ENCODE data around the gene CFAP119. TPM values are rescaled to one million over a fixed set of nuclear protein-coding genes. Genes with fewer than 3 reads are reported as not detected.

Gene CFAP119
- total and polyA plus RNA-seq, 2 of the 8 experiments (the other 6 are each of a cell fraction or from before 2014, with no cell fraction given) = 5.6 to 6.0 TPM

DNA sequence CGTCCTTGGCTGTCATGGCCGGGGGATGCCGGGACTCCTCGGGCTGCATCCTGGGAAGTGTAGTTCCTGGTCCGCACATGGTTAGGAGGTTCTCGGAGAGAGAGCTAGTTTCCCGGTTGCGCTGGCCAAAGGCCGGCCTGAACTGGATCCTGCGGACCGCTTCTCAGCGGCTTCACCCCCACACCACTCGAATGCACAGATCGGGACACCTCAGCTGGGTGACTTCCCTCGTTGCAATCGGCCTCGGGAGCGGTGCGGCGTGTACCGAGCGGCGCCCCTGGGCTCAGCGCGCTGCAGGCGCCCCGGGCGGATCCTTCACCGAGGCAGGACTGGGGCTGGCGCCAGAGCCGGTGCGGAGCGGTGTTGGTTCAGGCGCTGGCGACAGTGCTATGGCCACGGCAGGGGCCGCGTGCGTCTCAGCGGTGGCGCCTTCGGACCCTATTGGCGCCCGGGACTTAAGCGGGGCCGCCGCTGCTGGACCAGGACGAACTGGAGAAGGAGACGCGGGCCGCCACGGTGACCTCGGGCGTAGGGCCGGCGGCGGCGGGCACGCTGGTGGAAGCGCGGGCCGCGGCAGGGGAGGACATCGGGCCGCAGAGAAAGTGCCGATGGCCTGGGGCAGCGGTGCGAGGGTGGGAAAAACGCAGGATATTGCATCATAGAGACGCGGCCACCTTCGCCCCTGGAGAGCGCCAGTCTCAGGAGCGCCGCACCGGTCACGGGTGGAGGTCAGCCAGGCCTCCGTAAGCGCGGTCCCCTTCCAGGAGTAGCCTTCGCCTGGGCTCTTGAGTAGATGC lies 13.7 kb upstream of the CFAP119 start:
- Histone ChIP-seq H4K5ac (ENCODE audit: insufficient read length, low read depth, low read length) (peak overlapping the region; percentile 59), H3K9ac (replicated peaks in 1 of 4; ENCODE audit: extremely low read depth in 1 of 4, low read depth in 3 of 4, low read length in 3 of 4) (peak overlapping the region; percentile 87 to 99 (median 94)), H4K8ac (ENCODE audit: extremely low read depth, insufficient read depth, low read length) (peak overlapping the region; percentile 99), H3K9me3 (ENCODE audit: insufficient read depth in 2 of 2, low read depth in 1 of 2, low read length in 1 of 2) (no peaks in the 10 kb centered on the region), H2BK12ac (ENCODE audit: low read depth, low read length) (peak overlapping the region; percentile 68; the same call in 1 of the 2 replicates), H3K4ac (replicated peaks; ENCODE audit: insufficient read length, low read depth, low read length) (peak overlapping the region; percentile 2), H3K27ac (ENCODE audit: low read depth, low read length) (peak overlapping the region; percentile 89), H3K36me3 (ENCODE audit: control insufficient read depth in 2 of 4, insufficient read depth in 4 of 4, low read length in 3 of 4) (peaks cover 12 to 30% (median 24%) of the 10 kb centered on the region in 4 experiments), H3K4me2 (ENCODE audit: insufficient read depth in 1 of 2, low read depth in 2 of 2, low read length in 2 of 2) (peak overlapping the region; percentile 63 to 92), H2BK120ac (replicated peaks; ENCODE audit: low read depth, low read length) (peak overlapping the region; percentile 39), H3K23me2 (ENCODE audit: low read depth, low read length) (peaks cover 4% of the 10 kb centered on the region; the same call in 1 of the 2 replicates), H3K56ac (replicated peaks; ENCODE audit: insufficient read length, low read depth, low read length) (peak overlapping the region; percentile 88), H3K27me3 (replicated peaks in 1 of 4; ENCODE audit: control insufficient read depth in 3 of 4, extremely low read depth in 1 of 4, insufficient read depth in 3 of 4, low read length in 3 of 4) (no peaks in the 10 kb centered on the region), H3K18ac (ENCODE audit: extremely low read depth, low read length) (peak overlapping the region; percentile 88), H4K91ac (replicated peaks; ENCODE audit: insufficient read length, low read length) (peak overlapping the region; percentile 86), H2BK20ac (ENCODE audit: low read length) (no peak overlapping the region), H3K4me3 (ENCODE audit: extremely low read depth in 1 of 4, insufficient read depth in 2 of 4, low read depth in 3 of 4, low read length in 4 of 4) (peak overlapping the region; percentile 67 to 84 (median 76)), H3K23ac (ENCODE audit: insufficient read length) (no peak overlapping the region), H3K4me1 (replicated peaks in 1 of 4; ENCODE audit: control insufficient read depth in 3 of 4, insufficient read depth in 4 of 4, low read length in 3 of 4) (peaks cover 0 to 11% (median 5%) of the 10 kb centered on the region in 4 experiments; a peak in 5 of 7 replicates), H3K79me2 (ENCODE audit: control insufficient read depth in 1 of 2, insufficient read depth in 2 of 2, low read length in 2 of 2) (no peaks in the 10 kb centered on the region), H3K79me1 (ENCODE audit: low read depth, low read length) (no peaks in the 10 kb centered on the region; the same call in 1 of the 2 replicates), H2BK15ac (ENCODE audit: low read length) (no peak overlapping the region), H3K14ac (ENCODE audit: insufficient read length) (no peak overlapping the region), H2AK5ac (ENCODE audit: low read depth, low read length) (no peak overlapping the region), H4K20me1 (replicated peaks in 1 of 2; ENCODE audit: control insufficient read depth in 1 of 2, insufficient read depth in 2 of 2, low read length in 2 of 2) (peaks cover 4 to 35% of the 10 kb centered on the region in 2 experiments), H2AFZ (ENCODE audit: low read length) (no peak overlapping the region), H2BK5ac (ENCODE audit: low read depth, low read length) (peak overlapping the region; percentile 93)
- ChIA-PET CTCF (ENCODE audit: partially characterized antibody) (interaction anchor here (0.8 to 1.4 kb wide), 2 partner anchors 13 to 38 kb away, joined by 3 to 4 read pairs; no protein-coding TSS in a partner anchor), POLR2A (ENCODE audit: partially characterized antibody) (interaction anchor here (0.8 to 6.5 kb wide), 34 partner anchors 6 to 178 kb away, joined by 3 to 63 read pairs (median 4); partner anchors contain the start of genes CFAP119, CTF1, FBXL19 and PHKG2)
- DNase-seq (ENCODE audit: low read depth in 1 of 2, low spot score in 2 of 2) (peak; percentile 78 to 89), FAIRE-seq (no peak)
- WGBS, 2 experiments (ENCODE audit: extremely low coverage in 1 of 2, insufficient coverage in 1 of 2, insufficient read length in 1 of 2, insufficient replicate concordance in 2 of 2, low coverage in 1 of 2, low lambda C conversion rate in 2 of 2, missing lambda C conversion rate in 1 of 2) = 2% methylated on average over 77 of the region's 81 CpGs; no CpG with 5 or more reads in 1 of the 2 experiments
- TF ChIP-seq MAFK (IDR thresholded peaks at IDR 0.05; ENCODE audit: low read depth, low read length) (no peak), POU5F1 (IDR thresholded peaks at IDR 0.05; ENCODE audit: low read depth, low read length) (no peak), CTBP2 (IDR thresholded peaks at IDR 0.05; ENCODE audit: borderline replicate concordance, insufficient read depth, insufficient read length, low read length) (no peak), SP1 (IDR thresholded peaks at IDR 0.05; ENCODE audit: low read depth, low read length) (no peak), CEBPB (IDR thresholded peaks at IDR 0.05; ENCODE audit: low read depth, low read length) (peak; percentile 81), ASH2L (IDR thresholded peaks at IDR 0.05; ENCODE audit: low read length) (peak; percentile 85), TAF7 (optimal IDR thresholded peaks at IDR 0.05; ENCODE audit: borderline replicate concordance, low read depth, low read length) (peak; percentile 75), SIN3A (conservative IDR thresholded peaks at IDR 0.05 in 1 of 2, IDR thresholded peaks at IDR 0.05 in 1 of 2; ENCODE audit: low read depth in 1 of 2, low read length in 2 of 2) (peak; percentile 65 to 95; a peak in 3 of 4 replicates), TBP (IDR thresholded peaks at IDR 0.05; ENCODE audit: low read depth, low read length) (peak; percentile 75), NRF1 (IDR thresholded peaks at IDR 0.05; ENCODE audit: low read depth, low read length) (no peak), RFX5 (IDR thresholded peaks at IDR 0.05; ENCODE audit: borderline replicate concordance, low read depth, low read length) (no peak), CBX5 (IDR thresholded peaks at IDR 0.05; ENCODE audit: low read depth, low read length) (no peak)

Measured in H1 (cell line).